Hematopoietic multipotent progenitor cell treated with erythropoietin and hydrocortisone succinate and interleukin-3 and kit ligand, for 17 days (in vitro differentiated cells): Measurements from ENCODE around the gene WDR53.
"Not testable (repeated sequence)": the region's sequence is repeated elsewhere in the genome, so short reads cannot be mapped to it uniquely, and the experiment has no call there.

ENCODE experiments used
- DNase-seq: peaks from one replicate; pipeline ENCODE4 v3.0.0-alpha.2; 2015; ENCODE audit warnings: low spot score

The WDR53 gene

GRCh38 chr3:196517919-196518318 is 50.4 kb downstream of the WDR53 start:
- DNase-seq, result no peak

- no peak for DNase-seq
Measured at GRCh38 chr3:196517162-196517800, 51.1 kb downstream of the WDR53 start.

GRCh38 chr3:196514913-196515621 is 53.3 kb downstream of the WDR53 start, which contains the start of gene SMCO1:
Gene SMCO1, minus strand, starts transcription at chr3:196515346. Its CDS starts 137 bp downstream, at chr3:196515209.
- no peak for DNase-seq

- no peak for DNase-seq
Measured at GRCh38 chr3:196514350-196514716, 54.0 kb downstream of the WDR53 start.

- no peak for DNase-seq
Measured at GRCh38 chr3:196513697-196514349, 54.5 kb downstream of the WDR53 start.

GRCh38 chr3:196511646-196512425 is 56.5 kb downstream of the WDR53 start:
- DNase-seq, result not testable (repeated sequence)

GRCh38 chr3:196511108-196511507 is 57.2 kb downstream of the WDR53 start:
- DNase-seq, result not testable (repeated sequence)

- DNase-seq, result no peak
Measured at GRCh38 chr3:196506687-196507086, 61.7 kb downstream of the WDR53 start.

GRCh38 chr3:196504556-196504955 is 63.8 kb downstream of the WDR53 start:
- no peak for DNase-seq
